ENCODE data around the gene TRPV4.

The TRPV4 gene

DNA sequence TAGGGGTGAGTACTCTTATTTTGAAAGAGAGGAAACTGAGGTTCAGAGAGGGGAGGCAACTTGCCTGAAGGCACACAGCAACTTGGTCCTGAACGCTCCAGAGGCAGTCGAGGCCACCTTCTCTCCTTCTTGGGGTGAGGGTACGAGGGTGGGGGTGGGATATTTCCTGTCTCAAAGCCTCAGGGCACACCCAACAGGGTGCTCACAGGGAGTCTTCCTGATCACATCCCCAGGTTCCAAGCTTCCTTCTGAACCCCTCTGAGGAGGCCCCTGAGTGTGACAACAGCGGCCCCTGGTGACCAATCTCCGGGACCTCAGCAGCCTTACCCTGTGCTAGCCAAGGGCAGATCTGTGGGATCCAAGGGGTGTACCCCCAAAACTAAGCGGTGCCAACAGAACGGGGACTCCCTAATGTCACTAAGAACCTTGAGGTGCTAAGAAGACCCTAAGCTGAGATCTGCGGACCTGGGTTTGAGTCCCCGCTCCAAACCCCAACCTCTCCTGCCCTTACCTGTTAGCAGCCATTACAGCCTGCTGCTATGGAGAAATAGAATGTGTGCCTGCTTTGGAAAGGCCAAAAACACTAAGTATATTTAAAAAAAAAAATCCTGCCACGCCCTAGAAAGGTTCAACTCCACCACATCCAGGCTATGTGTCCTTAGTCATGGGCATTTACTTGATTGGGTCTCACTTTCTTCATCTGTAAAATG is 57.9 kb downstream of the TRPV4 start:
- peak; percentile 27 for DNase-seq

DNA sequence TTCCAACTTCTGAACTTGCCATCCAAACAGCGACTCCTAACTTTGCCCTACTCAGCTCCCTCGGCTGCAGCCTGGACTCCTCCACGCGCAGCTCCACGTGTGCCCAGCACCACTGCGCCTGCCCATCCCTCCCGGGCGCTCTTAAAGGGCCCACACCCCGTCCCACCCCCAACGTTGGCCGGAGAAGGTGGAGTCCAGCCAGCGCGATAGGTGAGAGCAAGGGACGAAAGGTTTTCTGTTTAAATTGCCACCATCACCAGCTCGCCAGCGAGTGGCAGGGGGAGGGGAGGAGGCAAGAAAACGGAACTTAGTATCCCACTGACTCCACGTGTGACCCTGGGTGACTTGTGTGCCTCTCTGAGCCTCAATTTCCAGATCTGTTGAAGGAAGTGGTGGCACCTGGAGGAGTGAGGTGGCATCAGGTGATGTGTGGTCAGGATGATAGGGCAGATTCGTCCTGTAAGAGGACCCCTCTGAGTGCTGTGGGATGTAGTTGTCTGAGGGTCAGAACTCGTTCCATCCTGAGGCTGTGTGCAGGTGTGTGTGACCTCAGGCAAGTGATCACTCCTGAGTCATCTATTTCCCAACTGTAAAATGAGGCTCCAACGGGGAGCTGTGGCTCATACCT is 59.7 kb downstream of the TRPV4 start:
- DNase-seq, result no peak

DNA sequence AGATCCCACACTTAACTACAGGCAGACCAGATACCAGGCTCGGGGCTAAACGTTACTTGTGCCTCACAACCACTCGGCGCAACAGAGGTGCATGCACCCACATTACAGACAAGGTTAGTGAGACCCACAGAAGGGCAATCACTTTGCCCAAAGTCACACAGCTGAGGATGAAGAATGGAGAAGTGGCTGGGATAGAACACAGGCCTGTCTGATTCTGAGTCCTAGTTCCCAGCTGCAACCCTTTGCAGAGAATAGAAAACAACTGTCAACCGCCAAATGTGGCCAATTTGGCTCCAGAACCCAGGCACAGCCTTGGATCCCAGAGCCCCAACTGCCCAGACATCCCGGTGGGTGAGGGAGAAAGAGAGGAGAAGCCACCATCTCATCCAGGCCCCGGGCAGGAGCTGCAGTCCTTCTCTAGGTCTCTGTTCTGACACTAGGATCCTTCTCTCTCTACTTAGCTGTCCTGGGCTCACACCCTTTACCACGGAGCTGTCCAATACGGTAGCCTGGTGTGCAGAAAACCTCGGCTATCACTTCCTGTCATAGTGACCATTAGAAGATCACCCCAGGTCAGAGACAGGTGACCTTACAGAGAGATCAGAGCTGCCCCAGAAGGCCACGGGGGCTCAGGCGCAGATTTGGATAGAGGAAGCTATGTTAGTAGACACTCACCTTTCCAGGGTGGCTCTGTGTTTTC is 60.4 kb downstream of the TRPV4 start:
- DNase-seq, result no peak

DNA sequence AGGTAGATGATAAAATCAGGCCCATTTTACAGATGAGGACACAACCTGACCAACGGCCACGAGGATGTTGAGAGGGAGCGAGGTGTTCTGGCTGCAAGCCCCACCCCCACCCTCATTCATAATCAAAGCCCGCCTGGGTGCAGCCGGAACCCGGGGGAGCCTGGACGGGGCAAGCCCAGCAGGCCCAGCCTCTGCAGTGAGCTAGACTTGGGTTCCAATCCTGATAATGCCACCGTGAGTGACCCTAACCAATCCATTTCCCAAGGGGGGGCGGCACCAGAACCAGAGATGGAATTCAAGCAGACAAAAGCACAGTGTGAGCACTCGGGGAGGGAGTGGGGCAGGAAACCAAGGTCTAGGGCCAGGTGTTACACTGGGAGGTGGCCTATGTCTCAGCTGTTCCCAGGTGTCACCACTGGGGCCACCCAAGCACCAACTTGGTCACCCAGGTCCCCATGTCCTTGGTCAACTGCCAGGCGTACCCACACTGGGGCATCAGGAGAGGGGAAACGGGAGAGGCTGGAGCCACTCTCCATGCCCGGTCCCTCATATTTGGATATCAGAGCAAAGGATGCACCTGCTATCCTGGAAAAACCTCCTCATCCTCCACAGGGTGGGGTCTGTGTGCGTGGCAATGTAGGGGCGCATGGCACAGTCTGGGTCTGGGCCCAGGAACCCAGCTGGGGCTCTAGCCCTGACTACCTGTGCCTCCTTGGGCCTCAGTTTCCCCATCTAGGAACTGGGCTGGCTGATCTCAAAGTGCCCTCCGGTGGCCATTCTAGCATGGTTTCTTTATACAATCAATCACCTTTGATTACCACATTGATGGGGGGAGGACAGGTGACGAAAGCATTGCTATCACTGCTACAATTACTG is 61.2 kb downstream of the TRPV4 start:
- DNase-seq, result no peak

DNA sequence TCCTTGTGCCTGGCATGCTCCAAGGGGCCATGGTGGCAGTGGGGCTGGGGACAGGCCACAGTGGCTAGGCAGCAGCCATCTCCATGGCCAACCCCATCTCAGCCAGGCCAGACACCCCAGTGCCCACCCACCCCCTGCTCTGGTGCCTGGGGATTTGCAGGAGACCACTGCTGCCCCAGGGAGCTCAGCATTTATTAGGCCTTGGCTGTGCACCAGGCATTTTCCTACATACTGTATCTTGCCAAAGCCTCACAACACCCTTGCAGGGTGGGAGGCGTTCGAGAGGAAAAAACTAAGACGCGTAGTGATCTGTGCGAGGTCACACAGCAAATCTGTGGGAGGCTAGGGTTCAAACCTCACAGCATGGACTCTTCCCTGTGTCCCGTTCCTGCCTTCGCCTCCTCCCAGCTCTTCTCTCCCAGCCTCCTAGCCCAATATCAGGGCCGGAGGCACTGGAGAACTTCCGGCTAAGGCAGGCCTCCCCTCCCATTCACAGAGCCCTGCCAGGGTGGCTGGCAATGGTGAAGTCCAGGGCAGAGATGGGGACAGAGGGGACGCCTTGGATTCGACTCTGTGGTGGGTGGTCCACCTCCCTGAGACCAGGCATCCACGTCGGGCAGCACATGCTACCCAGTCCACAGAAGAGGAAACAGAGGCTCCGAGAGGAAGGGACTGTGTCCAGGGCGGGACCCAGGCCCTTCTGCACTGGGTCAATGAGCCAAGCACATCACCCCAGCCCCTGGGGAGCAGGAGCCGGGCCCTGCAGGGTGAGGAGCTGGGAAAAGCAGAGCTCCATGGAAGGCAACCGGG is 62.1 kb downstream of the TRPV4 start:
- DNase-seq, result no peak

DNA sequence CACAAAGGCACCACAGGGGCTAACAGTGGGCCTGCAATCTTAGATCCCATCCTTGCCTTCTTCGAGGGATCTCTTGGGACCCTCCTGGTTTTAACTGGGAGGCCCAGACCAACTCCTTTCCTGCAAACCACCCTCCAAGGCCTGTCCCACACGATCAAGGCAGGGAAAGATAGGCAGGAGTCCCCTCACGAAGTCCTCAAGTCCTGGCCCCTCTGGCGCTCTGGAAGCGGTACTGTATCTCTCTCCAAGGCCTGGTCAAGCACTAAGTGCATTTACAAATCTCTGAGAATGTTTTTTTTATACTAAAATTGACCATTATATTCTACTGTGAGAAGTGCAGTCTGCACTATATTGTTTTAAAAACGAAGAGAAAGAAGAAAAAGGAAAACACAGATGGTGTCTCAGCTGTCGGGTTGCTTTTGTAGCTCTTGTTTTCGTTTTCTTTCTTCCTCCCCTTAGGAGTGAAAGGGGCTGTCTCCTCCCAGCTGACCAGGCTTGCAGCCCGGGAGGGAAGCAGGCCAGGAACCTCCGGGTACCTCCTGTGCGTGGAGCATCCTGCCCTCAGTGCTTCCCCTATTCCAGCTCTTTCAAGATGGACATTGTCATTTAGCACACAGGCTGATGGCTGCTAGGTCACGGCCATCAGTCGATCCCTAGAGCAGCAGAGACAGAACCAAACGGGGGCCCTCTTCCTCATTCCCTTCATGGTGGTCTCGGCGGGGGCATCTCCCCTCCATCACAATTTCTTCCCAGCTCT is 62.9 kb downstream of the TRPV4 start:
- no peak for DNase-seq

DNA sequence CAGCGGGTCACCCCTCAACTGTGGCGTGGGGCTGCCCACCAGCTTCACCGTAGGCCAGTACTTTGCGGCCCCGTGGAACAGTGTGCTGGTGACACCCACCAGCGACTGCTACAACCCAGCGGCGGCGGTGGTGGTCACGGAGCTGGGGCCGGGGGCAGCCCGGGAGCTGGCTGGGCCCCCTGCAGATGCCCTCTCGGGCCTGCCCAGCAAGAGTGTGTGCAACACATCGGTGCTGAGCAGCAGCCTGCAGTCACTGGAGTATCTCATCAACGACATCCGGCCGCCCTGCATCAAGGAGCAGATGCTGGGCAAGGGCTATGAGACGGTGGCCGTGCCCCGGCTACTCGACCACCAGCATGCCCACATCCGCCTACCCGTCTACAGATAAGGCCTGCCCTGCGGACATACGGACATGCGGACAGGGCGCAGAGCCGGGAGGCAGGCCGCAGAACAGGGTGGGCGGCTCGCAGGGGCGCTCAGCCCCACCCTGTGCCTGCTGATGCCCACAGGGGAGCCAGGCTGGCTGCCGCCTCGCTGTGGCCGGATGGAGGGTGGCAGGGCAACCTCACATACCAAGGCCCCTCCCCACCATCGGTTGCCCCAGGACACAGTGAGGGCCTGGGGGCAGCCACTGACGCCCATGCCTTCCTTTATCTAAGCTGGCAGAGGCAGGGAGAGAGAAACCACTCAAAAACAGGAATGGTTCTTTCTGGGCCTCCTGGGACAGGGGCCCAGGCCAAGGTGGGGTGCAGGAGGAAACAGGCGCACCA is 64.1 kb downstream of the TRPV4 start:
- DNase-seq, result no peak

DNA sequence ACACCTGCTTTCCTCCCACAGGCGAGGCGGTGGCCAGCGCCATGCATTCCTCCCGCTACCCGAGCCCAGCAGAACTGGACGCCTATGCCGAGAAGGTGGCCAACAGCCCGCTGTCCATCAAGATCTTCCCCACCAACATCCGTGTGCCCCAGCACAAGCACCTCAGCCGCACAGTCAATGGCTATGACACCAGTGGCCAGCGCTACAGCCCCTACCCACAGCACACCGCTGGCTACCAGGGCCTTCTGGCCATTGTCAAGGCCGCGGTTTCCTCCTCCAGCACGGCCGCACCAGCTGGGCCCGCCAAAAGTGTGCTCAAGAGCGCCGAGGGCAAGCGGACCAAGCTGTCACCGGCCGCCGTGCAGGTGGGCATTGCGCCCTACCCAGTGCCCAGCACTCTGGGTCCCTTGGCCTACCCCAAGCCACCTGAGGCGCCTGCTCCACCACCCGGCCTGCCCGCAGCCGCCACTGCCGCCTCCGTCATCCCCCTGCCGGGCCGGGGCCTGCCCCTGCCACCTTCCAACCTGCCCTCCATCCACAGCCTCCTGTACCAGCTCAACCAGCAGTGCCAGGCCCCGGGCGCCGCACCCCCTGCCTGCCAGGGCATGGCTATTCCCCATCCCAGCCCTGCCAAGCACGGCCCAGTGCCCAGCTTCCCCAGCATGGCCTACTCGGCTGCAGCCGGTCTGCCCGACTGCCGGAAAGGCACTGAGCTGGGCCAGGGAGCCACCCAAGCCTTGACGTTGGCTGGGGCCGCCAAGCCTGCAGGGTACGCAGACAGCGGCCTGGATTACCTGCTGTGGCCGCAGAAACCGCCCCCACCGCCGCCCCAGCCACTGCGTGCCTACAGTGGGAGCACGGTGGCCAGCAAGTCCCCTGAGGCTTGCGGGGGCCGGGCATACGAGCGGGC is 65.0 kb downstream of the TRPV4 start:
- DNase-seq, result no peak

DNA sequence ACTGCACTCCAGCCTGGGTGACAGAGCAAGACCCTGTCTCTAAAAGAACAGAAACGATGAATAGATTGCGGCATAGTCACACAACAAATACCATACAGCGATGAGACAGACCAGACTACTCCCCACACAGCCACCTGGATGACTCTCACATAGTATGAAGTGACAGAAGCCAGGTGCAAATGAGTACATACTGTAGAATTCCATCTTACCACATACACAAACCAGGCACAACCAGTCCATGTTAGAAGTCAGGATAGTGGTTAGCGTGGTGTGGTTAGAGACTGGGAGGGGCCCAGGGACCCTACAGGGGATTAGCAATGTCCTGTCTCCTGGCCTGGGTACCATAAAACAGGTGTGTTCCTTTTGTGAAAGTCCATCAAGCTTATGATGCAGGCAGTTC is 65.7 kb downstream of the TRPV4 start:
- DNase-seq, result no peak

DNA sequence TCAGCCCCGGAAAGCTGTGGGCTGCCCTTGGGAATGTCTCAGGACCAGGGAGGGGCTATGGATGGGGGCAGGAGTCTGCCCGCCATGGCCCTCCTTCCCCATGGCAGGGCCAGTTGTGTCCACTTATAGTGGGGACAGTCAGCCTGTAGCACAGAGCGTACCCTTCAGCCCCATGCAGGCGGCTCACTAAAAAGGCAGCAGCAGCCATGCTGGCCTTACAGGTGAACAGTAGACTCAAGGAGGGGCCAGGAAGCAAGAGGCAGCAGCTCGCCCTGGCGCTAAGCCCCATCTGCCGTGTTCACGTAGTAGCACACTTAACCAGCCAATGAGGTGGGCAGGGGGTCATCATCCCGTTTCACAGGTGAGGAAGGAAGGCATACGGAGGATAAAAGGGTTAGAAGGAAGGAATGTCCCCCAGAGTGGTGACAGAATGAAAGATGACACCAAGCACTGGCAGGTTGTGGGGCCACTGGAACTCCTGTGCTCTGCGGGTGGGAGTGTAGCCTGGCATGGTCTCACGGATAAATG is 66.9 kb downstream of the TRPV4 start:
- DNase-seq, result no peak

DNA sequence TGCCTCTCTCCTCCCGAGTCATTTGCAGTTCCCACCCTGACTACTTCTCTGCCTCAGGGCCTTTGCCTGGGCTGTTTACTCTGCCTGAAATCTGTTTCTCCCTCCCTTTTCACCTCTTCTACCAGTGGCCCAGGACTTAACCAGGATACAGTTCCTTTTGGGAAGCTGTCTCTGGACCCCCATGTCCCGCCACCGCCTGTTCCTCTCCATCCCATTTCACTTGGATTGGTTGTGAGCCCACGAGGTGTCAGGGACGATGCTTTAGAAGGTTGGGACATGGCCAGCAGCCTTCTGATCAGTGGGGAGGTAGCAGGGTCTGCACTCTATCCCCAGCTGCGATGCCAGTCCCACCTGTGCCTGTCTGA is 67.8 kb downstream of the TRPV4 start:
- no peak for DNase-seq

DNA sequence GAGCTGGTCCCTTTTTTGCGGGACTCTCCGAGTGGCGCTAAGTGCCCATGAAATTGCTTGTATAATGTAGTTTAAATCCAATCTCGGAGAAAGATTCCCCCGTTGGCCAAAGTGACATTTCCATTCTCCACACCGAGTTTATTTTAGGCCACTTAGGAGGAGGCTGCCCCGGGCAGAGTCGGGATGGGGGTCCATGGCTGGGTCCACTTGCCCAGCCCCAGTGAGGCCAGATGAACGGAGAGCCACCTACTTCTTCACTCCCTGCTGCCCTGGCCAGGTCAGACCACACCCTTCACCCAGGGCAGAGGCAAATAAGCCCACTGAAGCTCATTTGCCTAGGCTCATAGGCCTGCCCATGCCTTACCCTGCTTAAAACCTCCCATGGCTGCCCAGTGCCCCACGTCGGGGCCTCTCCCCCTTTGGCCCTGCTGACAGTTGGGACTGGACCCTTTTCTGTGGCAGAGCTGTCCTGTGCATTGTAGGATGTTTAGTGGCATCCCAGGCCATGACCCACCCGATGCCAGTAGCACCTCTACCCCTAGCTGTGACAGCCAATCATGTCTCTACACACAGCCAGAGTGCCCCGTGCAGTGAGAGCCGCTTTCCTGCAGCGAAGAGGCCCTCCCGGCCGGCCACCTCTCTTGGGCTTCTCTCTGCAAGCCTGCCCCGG is 68.3 kb downstream of the TRPV4 start:
- DNase-seq, result no peak

DNA sequence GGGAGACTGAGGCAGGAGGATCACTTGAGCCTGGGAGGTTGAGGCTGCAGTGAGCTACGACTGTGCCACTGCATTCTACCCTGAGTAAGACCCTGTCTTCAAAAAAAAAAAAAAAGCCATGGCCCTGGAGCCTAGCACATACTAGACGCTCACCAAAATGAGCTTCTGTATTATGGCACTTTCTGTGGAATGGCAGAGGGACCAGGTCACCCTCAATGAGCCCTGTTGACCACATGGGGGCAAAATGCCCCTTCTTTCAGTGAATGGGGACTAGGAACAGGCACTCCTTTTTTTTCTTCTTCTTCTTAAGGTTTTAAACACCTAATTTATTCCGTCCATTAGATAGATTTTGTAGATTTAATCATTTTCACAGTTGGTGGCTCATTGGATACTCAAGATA is 69.1 kb downstream of the TRPV4 start:
- no peak for DNase-seq

DNA sequence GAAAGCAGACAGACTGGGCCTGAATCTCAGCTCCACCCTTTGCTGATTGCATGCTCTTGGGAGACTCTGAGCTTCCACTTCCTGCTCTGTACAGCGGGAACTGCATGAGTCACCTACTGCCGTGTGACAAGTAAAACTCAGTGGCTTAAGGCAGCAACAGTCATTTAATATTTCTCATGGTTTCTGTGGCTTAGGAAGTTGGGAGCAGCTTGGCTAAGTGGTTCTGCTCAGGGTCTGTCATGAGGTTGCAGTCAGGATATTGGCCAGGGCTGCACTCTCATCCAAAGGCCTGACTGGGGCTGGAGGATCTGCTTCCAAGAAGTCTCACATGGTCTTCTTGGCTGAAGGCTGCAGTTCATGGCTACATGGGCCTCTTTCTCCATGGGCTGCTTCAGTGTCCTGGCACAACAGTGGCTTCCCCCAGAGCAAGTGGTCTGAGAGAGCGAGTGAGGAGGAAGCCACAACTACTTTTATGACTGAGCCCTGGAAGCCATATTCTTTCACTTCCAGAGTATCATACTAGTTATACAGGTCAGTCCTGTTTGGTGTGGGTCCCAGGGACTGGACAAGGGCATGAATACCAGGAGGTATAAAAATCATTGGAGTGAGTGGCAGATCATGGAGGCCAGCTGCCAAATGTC is 69.9 kb downstream of the TRPV4 start:
- DNase-seq, result no peak

DNA sequence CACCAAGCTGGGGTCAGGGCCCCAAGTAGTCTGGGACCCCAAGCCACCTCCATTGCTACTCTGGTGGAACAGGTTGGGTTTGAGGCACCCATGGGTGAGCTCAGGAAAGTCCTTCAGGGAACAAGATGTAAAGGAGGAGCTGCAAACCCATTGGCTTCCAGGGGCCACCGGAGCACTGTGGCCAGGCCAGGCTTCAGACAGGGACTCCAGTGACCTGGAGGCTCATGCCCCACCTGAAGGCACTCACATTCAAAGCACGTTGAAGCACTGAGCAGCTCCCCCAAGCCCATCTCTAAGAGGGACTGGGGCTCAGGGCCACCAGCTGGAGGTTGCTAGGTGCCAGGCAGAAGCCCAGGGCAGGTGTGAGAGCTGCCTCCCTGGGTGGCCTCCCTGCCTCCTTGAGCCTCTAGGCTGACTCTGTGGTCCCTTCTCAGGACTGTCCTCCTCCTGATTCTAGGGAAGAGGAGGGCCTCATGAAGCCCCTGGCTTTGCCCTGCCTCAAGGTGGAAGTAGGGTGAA is 70.5 kb downstream of the TRPV4 start:
- no peak for DNase-seq

DNA sequence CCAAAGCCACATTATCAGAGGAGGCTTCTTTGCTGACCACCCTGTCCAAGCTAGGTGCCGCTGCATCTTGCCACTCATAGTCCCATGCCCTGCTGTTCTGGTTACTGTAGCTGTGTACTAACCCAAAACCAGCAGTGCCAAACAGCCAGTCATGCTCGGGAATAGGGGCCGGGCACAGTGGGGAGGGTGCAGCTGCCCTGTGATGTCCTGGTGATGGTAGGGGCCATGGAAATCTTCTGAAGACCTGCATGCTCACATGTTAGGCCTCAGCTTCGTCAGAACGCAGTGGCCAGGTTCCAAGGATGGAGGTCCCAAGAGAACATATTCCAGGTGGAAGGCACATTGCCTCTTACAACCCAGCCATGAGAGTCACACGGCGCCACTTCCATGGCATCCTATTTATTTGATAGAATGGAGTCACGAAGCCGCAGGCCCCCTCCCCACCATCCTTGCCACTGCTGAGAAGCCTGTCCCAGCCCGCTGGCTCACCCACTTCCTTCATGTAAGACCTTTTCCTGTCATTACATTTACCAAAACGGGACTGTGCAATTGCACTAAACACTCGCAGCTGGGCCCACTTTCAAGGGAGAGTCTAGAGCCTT is 71.0 kb downstream of the TRPV4 start:
- no peak for DNase-seq

All from GDM1 (cell line).